ENCODE results near the gene MS4A3.
"Not testable (repeated sequence)": the region's sequence is repeated elsewhere in the genome, so short reads cannot be mapped to it uniquely, and the experiment has no call there.

Gene MS4A3

GRCh38 chr11:60056349-60056969 lies at the start of gene MS4A3:
TSS of gene MS4A3 (plus strand) at chr11:60056665. CDS start at chr11:60061161, 4,496 bp downstream.
- DNase-seq (ENCODE audit: low spot score) = no peak

DNA sequence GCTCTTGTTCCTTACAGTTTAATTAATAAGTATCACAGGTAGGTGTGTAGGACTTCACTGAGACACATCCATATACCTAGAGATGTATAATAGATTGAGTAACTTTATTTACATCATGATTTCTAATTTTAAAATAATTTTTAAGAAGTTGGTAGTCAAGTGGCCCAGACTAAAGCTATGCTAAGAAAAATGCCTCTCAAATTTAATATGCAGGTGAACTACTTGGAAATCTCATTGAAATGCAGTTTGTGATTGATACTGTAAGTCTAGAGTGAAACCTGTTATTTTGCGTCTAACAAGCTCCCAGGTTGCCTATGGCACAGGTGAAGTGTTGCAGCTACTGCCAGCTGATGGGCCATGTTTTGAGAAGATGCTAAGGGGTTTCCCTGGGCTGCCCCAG lies 39.6 kb upstream of the MS4A3 start, which contains the start of gene OOSP4B:
TSS of gene OOSP4B (plus strand) at position 301 of the 400 bp plus-strand sequence.
- DNase-seq (ENCODE audit: low spot score) = no peak

DNA sequence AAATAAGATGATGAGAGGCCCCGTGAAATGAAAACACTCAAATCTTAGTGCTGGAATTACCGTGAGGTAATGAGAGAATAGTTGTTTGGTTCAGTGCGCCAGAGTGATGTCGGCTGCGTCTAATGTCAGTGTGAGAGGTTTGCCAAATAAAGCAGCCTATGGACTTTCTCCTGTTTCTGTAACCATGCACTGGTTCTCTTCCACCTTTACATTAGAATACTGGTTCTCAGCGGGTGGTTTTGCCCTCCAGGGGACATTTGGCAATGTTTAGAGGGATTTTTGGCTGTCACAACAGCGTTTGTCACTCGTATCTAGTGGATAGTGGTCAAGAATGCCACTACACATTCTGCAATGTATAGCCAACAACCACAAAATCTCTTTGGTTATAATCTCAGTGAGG lies 38.4 kb upstream of the MS4A3 start:
- no peak for DNase-seq (ENCODE audit: low spot score)

- not testable (repeated sequence) for DNase-seq (ENCODE audit: low spot score)
Observed at GRCh38 chr11:60020376-60020775, 36.1 kb upstream of the MS4A3 start.

GRCh38 chr11:60029015-60029632 lies 27.3 kb upstream of the MS4A3 start:
- DNase-seq (ENCODE audit: low spot score) = no peak

DNA sequence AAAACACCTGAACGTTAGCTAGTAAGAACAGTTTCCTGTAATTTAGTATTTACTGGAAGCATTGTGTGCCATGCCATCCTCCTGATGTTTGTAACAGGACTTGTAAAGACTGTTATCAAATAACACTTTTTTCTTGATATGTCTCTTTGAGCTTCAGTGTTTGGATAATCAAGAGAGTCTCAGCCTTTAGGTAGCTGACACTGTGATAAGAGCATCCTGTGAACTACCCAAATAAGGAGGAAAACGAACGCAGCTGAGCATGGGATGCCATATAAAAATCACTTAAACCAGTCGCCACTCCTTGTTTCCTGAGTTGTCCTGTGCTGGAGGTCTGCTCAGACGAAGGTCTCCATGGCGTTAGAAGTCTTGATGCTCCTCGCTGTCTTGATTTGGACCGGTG lies 16.4 kb upstream of the MS4A3 start, which contains the start of gene OOSP2:
TSS of gene OOSP2 (plus strand) at position 301 of the 400 bp plus-strand sequence. CDS start at position 352, 51 bp downstream.
- DNase-seq (ENCODE audit: low spot score) = no peak

DNA sequence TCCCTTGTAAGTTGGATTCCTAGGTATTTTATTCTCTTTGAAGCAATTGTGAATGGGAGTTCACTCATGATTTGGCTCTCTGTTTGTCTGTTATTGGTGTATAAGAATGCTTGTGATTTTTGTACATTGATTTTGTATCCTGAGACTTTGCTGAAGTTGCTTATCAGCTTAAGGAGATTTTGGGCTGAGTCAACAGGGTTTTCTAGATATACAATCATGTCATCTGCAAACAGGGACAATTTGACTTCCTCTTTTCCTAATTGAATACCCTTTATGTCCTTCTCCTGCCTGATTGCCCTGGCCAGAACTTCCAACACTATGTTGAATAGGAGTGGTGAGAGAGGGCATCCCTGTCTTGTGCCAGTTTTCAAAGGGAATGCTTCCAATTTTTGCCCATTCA lies 6.0 kb upstream of the MS4A3 start:
- not testable (repeated sequence) for DNase-seq (ENCODE audit: low spot score)

DNA sequence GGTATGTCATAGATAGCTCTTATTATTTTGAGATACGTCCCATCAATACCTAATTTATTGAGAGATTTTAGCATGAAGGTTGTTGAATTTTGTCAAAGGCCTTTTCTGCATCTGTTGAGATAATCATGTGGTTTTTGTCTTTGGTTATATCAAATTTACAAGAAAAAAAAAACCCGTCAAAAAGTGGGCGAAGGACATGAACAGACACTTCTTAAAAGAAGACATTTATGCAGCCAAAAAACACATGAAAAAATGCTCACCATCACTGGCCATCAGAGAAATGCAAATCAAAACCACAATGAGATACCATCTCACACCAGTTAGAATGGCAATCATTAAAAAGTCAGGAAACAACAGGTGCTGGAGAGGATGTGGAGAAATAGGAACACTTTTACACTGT lies 5.6 kb upstream of the MS4A3 start:
- not testable (repeated sequence) for DNase-seq (ENCODE audit: low spot score)

DNA sequence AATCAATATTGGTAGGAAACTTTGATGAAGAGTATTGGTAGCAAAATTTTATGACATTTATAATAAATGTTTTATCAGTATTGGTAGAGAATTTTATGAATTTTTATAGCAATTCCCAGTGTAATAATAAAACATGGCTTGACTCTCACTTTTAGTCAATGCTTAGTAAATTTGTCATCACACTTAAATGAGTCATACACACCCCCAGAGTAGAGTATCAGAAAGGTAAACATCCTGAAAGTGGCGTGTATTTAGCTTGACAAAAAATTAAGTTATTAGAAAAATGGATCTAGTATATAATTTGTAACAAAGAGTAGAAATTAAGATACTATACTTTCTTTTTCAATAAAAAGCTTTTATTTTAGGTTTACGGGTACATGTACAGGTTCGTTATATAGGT lies 2.6 kb downstream of the MS4A3 start:
- no peak for DNase-seq (ENCODE audit: low spot score)

GRCh38 chr11:60059521-60060240 lies 3.2 kb downstream of the MS4A3 start:
- no peak for DNase-seq (ENCODE audit: low spot score)

GRCh38 chr11:60064111-60064510 lies 7.6 kb downstream of the MS4A3 start:
- DNase-seq (ENCODE audit: low spot score) = no peak

DNA sequence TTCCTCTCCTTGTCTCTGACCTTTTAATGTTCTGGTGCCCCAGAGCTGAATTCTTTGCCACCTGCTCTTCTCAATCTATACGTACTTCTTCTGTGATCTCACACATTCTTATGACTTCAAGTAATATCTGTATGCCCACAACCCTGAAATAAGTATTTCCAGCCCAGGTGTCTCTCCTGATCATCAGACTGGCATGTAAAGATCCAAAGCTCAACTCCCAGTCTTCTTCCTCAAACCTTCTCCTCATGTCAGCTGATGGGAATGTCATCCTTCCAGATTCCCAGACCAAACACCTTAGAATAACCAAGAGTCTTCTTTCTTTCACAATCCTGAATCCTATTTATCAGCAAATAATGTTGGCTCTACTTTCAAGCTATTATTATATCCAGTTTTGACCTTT lies 9.3 kb downstream of the MS4A3 start:
- DNase-seq (ENCODE audit: low spot score) = no peak

DNA sequence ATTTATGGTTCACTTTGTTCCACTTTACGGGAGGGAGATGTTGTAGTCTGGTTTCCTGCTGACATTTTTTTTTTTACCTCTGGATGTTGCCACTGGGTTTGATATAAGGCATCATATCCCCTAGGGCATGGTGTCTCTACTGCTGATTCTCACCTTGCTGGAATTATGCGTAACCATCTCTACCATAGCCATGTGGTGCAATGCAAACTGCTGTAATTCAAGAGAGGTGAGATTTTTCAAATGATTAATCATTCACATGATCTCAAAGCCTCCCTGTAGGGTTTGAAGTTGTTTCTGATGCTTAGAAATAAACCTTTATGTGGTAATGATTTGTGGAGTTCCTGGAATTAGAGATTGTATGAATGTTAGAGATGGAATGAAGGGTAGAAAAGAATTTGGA lies 13.0 kb downstream of the MS4A3 start:
- DNase-seq (ENCODE audit: low spot score) = no peak

DNA sequence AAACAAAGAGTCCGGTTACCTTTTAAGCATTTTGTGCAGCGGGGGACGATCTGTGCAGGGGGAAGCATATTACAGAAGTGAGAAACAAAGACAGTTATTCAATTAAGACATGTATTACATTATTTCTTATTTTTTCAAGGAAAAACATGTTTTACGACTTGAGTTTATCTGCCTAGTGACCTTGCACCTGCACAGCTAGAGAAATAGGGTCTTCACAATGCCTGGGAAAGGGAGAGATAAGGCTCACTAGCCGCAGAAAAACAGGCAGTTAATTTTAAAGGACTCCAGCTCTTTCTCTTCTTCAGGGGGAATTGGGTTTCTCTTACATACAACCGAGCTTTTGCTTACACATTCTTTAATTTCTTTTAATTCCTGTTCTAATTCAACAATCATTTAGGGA lies 15.2 kb downstream of the MS4A3 start:
- DNase-seq (ENCODE audit: low spot score) = not testable (repeated sequence)

DNA sequence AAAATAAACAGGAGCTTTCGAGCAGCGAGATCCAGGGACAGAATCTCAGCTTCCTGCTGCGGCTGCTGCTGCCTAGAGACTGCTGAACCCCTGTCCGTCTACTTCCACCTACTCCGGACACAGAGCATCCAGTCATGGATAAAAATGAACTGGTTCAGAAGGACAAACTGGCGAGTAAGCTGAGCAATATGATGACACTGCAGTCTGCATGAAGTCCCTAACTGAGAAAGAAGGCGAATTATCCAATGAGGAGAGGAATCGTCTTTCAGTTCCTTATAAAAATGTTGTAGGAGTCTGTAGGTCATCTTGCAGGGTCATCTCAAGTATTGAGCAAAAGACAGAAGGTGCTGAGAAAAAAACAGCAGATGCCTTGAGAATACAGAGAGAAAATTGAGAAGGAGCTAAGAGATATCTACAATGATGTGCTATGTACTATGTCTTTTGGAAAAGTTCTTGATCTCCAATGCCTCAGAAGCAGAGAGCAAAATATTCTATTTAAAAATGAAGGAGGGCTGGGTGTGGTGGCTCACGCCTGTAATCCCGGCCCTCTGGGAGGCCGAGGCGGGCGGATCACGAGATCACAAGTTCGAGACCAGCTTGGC lies 20.9 kb downstream of the MS4A3 start:
- DNase-seq (ENCODE audit: low spot score) = no peak

DNA sequence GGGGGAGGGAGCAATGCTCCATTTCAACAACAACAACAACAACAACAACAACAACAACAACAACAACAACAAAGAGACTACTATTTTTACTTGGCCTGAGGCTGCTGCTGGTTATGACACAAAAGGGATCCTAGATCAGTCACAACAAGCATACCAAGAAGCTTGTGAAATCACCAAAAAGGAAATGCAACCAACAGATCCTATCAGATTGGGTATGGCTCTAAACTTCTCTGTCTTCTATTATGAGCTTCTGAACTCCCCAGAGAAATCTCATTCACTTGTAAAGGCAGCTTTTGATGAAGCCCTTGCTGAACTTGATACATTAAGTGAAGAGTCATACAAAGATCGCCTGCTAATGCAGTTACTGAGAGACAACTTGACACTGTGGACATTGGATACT lies 21.5 kb downstream of the MS4A3 start:
- no peak for DNase-seq (ENCODE audit: low spot score)

- no peak for DNase-seq (ENCODE audit: low spot score)
Observed at GRCh38 chr11:60078745-60079144, 22.3 kb downstream of the MS4A3 start.

DNA sequence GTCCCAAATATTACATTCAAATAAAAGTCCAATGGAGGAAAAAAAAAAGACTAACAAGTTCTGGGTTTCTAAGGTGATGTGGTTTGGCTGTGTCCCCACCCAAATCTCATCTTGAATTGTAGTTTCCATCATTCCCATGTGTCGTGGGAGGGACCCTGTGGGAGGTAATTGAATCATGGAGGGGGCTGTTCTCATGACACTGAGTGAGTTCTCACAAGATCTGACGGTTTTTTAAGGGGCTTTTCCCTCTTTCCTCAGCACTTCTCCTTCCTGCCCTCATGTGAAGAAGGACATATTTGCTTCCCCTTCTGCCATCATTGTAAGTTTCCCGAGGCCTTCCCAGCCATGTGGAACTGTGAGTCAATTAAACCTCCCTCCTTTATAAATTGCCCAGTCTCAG lies 24.1 kb downstream of the MS4A3 start:
- DNase-seq (ENCODE audit: low spot score) = no peak

GRCh38 chr11:60084631-60085273 lies 28.3 kb downstream of the MS4A3 start:
- DNase-seq (ENCODE audit: low spot score) = no peak

DNA sequence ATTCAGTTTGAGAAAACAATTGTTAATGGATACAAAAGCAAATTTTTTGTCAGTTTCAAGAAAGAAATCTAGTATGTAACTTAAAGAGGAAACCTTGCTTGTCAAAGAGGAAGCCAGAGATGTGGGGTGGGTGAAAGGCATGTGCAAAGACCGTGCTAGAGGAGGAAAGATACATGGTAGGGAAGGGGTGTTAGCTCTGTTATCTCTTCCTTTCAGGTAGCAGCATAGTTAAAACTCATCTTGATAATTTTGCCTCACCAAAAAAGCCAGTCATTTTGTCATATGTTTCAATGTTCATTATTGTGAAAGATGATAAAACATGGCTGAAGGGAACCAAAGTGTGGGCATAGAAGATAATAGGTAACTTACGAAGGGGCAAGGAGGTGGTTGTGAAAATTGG lies 29.4 kb downstream of the MS4A3 start:
- no peak for DNase-seq (ENCODE audit: low spot score)

DNA sequence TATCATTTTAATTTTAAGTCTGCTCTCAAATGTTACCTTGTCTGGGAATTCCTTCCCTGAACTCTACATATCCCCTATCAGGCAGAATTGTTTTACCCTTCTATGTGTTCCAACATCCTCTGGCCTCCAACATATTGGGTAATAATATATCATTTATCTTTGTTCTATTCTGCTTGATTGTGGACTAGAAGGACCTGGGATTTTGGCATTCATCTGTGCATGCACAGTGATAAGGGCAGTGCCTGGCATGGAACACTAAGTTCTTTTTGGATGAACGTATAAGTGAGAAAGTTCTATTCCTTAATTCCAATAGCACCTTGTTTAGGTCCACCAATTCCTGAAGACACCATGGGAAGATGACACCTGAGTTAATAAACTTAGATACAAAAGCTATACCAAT lies 30.8 kb downstream of the MS4A3 start:
- no peak for DNase-seq (ENCODE audit: low spot score)

GRCh38 chr11:60088364-60088763 lies 31.9 kb downstream of the MS4A3 start, which contains the start of gene MS4A2:
TSS of gene MS4A2 (plus strand) at chr11:60088664. CDS start at chr11:60088766, 102 bp downstream.
- DNase-seq (ENCODE audit: low spot score) = no peak

Measured in D341Med (cell line).